GM10266 (cell line): ENCODE measurements around the gene ATP2B1.

ENCODE experiments used
- DNase-seq: peaks from one replicate; pipeline ENCODE4 v3.0.0; 2012; ENCODE audit errors: extremely low spot score
- CTCF ChIP-seq: IDR thresholded peaks from 2 replicates; pipeline ENCODE4 v1.5.1; 2012; ENCODE audit warnings: mild to moderate bottlenecking, low read depth; ENCODE audit not compliant: control insufficient read depth, insufficient read depth; ENCODE audit errors: missing control alignments

The ATP2B1 gene

GRCh38 chr12:89542912-89543592 is 165.6 kb downstream of the ATP2B1 start:
- peak; percentile 56 for DNase-seq
- peak; percentile 84 for TF ChIP-seq CTCF

- TF ChIP-seq CTCF = no peak
- no peak for DNase-seq
Observed at GRCh38 chr12:89542236-89542635, 166.4 kb downstream of the ATP2B1 start.

- no peak for DNase-seq
- no peak for TF ChIP-seq CTCF
Observed at GRCh38 chr12:89540586-89540985, 168.1 kb downstream of the ATP2B1 start.

GRCh38 chr12:89539426-89540223 is 169.0 kb downstream of the ATP2B1 start:
- no peak for TF ChIP-seq CTCF
- DNase-seq = no peak

GRCh38 chr12:89538897-89539296 is 169.7 kb downstream of the ATP2B1 start:
- no peak for DNase-seq
- TF ChIP-seq CTCF = no peak
